Osteoblast (primary cell): ENCODE results near the gene PDHB. TPM values are rescaled to one million over a fixed set of nuclear protein-coding genes. Genes with fewer than 3 reads are reported as not detected.

Source experiments
- DNase-seq: peaks from one replicate; pipeline ENCODE4 v3.0.0; 2011; ENCODE audit warnings: low spot score, mixed read lengths; ENCODE audit not compliant: insufficient read length; ENCODE audit errors: missing footprints
- H2AFZ ChIP-seq: 2 replicates; pipeline ENCODE4 v1.6.0; 2011; ENCODE audit warnings: mild to moderate bottlenecking, low read length
- H3K27ac ChIP-seq: 2 replicates; pipeline ENCODE4 v1.5.1; 2011; ENCODE audit warnings: mild to moderate bottlenecking, low read depth, low read length, moderate library complexity
- H3K27me3 ChIP-seq: 2 replicates; pipeline ENCODE4 v1.6.0; 2012; ENCODE audit warnings: mild to moderate bottlenecking, control low read depth, inconsistent platforms, low read length, moderate library complexity; ENCODE audit not compliant: insufficient read depth
- H3K36me3 ChIP-seq: 2 replicates; pipeline ENCODE4 v1.5.1; 2011; ENCODE audit warnings: mild to moderate bottlenecking, low read length, control low read depth, moderate library complexity; ENCODE audit not compliant: insufficient read depth
- H3K4me1 ChIP-seq: 2 replicates; pipeline ENCODE4 v1.5.1; 2011; ENCODE audit warnings: mild to moderate bottlenecking, low read length, control low read depth, moderate library complexity; ENCODE audit not compliant: insufficient read depth
- H3K4me2 ChIP-seq: 2 replicates; pipeline ENCODE4 v1.6.0; 2011; ENCODE audit warnings: mild to moderate bottlenecking, low read length; ENCODE audit not compliant: insufficient read depth
- H3K4me3 ChIP-seq: fragments of 200-600 bp; sonication (generic); 3 replicates; pipeline ENCODE4 v1.5.1; 2012; ENCODE audit warnings: mild to moderate bottlenecking, low read length, inconsistent platforms; ENCODE audit not compliant: insufficient read depth
- H3K79me2 ChIP-seq: 2 replicates; pipeline ENCODE4 v1.6.0; 2012; ENCODE audit warnings: mild to moderate bottlenecking, low read length, control low read depth, inconsistent platforms; ENCODE audit not compliant: insufficient read depth
- H3K9me3 ChIP-seq: 2 replicates; pipeline ENCODE4 v1.5.1; 2011; ENCODE audit warnings: low read depth, low read length, control low read depth
- H4K20me1 ChIP-seq: 2 replicates; pipeline ENCODE4 v1.6.0; 2012; ENCODE audit warnings: mild to moderate bottlenecking, low read length, control low read depth; ENCODE audit not compliant: insufficient read depth
- CTCF ChIP-seq: IDR thresholded peaks from 2 replicates; pipeline ENCODE4 v1.5.1; 2011; ENCODE audit warnings: mild to moderate bottlenecking, low read depth, low read length, moderate library complexity; ENCODE audit errors: extremely low read depth
- total RNA-seq: library from RNA; depleted of rRNA; stranded (reverse); fragments of >200 nt; gene quantifications from 2 replicates; pipeline ENCODE4 v1.2.3, GENCODE V29; 2012

The PDHB gene
- total RNA-seq, 1 donor, result 78.2 TPM

GRCh38 chr3:58377750-58378149 lies 55.9 kb downstream of the PDHB start:
- H3K9me3 ChIP-seq, result no peaks in the 10 kb centered on the region

More at GRCh38 chr3:58377750-58378149, 55.9 kb downstream of the PDHB start:
- DNase-seq, result no peak
- Histone ChIP-seq H3K79me2 (peaks cover 3% of the 10 kb centered on the region), H3K27ac (no peak overlapping the region), H3K4me3 (no peak overlapping the region), H3K4me2 (no peak overlapping the region), H4K20me1 (no peaks in the 10 kb centered on the region), H3K36me3 (no peaks in the 10 kb centered on the region), H3K27me3 (no peaks in the 10 kb centered on the region), H2AFZ (no peak overlapping the region), H3K4me1 (peaks cover 17% of the 10 kb centered on the region)
- no peak for TF ChIP-seq CTCF

Other genes with a start within 250 kb of the PDHB start
- gene DNASE1L3, start 222.9 kb downstream of the PDHB start, total RNA-seq, result not detected in 2 replicates
- gene ABHD6, start 196.0 kb downstream of the PDHB start, total RNA-seq, result 5.1 and 5.9 TPM in 2 replicates
- 13.0 and 13.4 TPM in 2 replicates for gene RPP14, start 127.6 kb downstream of the PDHB start, total RNA-seq
- gene HTD2, start 127.3 kb downstream of the PDHB start, total RNA-seq, result 6.2 TPM in 2 replicates
- gene PXK, start 100.9 kb downstream of the PDHB start, total RNA-seq, result 77.4 and 87.8 TPM in 2 replicates
- 8.0 and 10.6 TPM in 2 replicates for gene KCTD6, start 58.3 kb upstream of the PDHB start, total RNA-seq
- 28.6 and 29.8 TPM in 2 replicates for gene ACOX2, start 103.4 kb upstream of the PDHB start, total RNA-seq
- gene FAM107A, start 143.6 kb upstream of the PDHB start, total RNA-seq, result not detected in 2 replicates
- gene FAM3D, start 232.9 kb upstream of the PDHB start, total RNA-seq, result not detected in 2 replicates